Cardiac muscle cell (in vitro differentiated cells and primary cell): ENCODE measurements around the gene CD8B. TPM values are rescaled to one million over a fixed set of nuclear protein-coding genes. Genes with fewer than 3 reads are reported as not detected.

ENCODE experiments used
- DNase-seq, 2 donors: peaks; one replicate each; pipeline versions ENCODE4 v3.0.0 to v3.0.0-alpha.2; 2010 to 2017; ENCODE audit warnings: low read depth in 1 of 2, low spot score in 1 of 2
- H3K27ac ChIP-seq: fragments of 200-600 bp; sonication (generic); 2 replicates; pipeline ENCODE4 v1.5.1; 2016
- H3K27me3 ChIP-seq: fragments of 200-600 bp; sonication (generic); 2 replicates; pipeline ENCODE4 v1.6.0; 2016; ENCODE audit warnings: control low read depth
- H3K36me3 ChIP-seq: fragments of 200-600 bp; sonication (generic); 2 replicates; pipeline ENCODE4 v1.5.1; 2016; ENCODE audit warnings: control low read depth
- H3K4me1 ChIP-seq: fragments of 200-600 bp; sonication (generic); 2 replicates; pipeline ENCODE4 v1.8.1; 2017; ENCODE audit warnings: low read depth, mild to moderate bottlenecking, mixed run types
- H3K4me3 ChIP-seq: fragments of 200-600 bp; sonication (generic); 2 replicates; pipeline ENCODE4 v1.5.1; 2016; ENCODE audit warnings: mild to moderate bottlenecking
- H3K9me3 ChIP-seq: fragments of 200-600 bp; sonication (generic); 2 replicates; pipeline ENCODE4 v1.5.1; 2017; ENCODE audit warnings: low read depth, mild to moderate bottlenecking, control low read depth
- polyA plus RNA-seq: library from polyadenylated mRNA; unstranded; fragments of >200 nt; fragmentation: Nextera tagmentation; extraction: Ambion mirVana; gene quantifications from 2 replicates; pipeline ENCODE4 v1.2.1, GENCODE V29; 2016
- total RNA-seq: library from RNA; depleted of rRNA; stranded (reverse); fragments of >200 nt; gene quantifications from 2 replicates; pipeline ENCODE4 v1.2.3, GENCODE V29; 2016
- TF ChIP-seq, protein P1 (sequence below): IDR thresholded peaks from 2 replicates; pipeline ENCODE4 v1.5.1; 2012; ENCODE audit warnings: low read depth, mild to moderate bottlenecking, low read length

The CD8B gene
- total and polyA plus RNA-seq, 2 experiments from 2014 or later, result not detected

- DNase-seq, result peak in 1 of 2 donors; percentile 28
- Histone ChIP-seq H3K4me3 (no peak overlapping the region), H3K4me1 (peaks cover under 1% of the 10 kb centered on the region), H3K9me3 (no peaks in the 10 kb centered on the region), H3K27ac (no peak overlapping the region), H3K36me3 (no peaks in the 10 kb centered on the region), H3K27me3 (peaks cover 76% of the 10 kb centered on the region)
- TF ChIP-seq, protein P1, sequence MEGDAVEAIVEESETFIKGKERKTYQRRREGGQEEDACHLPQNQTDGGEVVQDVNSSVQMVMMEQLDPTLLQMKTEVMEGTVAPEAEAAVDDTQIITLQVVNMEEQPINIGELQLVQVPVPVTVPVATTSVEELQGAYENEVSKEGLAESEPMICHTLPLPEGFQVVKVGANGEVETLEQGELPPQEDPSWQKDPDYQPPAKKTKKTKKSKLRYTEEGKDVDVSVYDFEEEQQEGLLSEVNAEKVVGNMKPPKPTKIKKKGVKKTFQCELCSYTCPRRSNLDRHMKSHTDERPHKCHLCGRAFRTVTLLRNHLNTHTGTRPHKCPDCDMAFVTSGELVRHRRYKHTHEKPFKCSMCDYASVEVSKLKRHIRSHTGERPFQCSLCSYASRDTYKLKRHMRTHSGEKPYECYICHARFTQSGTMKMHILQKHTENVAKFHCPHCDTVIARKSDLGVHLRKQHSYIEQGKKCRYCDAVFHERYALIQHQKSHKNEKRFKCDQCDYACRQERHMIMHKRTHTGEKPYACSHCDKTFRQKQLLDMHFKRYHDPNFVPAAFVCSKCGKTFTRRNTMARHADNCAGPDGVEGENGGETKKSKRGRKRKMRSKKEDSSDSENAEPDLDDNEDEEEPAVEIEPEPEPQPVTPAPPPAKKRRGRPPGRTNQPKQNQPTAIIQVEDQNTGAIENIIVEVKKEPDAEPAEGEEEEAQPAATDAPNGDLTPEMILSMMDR, result no peak
Measured at GRCh38 chr2:86787736-86788135, 74.0 kb downstream of the CD8B start.

DNA sequence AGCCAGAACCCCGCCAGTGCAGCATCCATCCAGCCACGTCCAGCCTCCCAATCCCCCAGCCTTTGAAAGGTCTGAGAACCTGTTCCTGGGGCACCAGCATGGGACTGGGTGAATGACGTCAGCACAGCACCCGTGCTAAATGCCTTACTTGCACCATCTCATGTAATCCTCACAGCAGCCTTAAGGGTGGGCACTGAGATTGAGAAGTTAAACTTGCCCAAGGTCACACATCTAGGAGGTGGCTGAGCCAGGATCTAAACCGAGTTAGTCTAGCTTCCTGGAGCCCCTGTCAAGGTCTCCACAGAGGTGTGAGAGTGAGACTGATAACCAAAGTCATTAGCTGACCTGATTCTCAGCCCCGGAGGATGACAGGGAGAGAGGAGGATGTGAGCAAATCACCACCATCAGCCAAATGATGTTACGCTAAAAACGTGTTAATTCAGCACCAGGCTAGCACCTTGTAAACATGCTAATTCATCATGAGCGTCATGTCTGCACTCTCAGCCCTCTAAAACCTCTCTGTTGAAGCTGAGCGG lies 75.6 kb downstream of the CD8B start:
- no peaks in the 10 kb centered on the region for H3K36me3 ChIP-seq
- H3K27ac ChIP-seq, result no peak overlapping the region
- no peaks in the 10 kb centered on the region for H3K9me3 ChIP-seq
- H3K4me1 ChIP-seq, result peaks cover 7% of the 10 kb centered on the region
- H3K27me3 ChIP-seq, result peaks cover 59% of the 10 kb centered on the region
- TF ChIP-seq, protein P1, result no peak
- no peak for DNase-seq
- no peak overlapping the region for H3K4me3 ChIP-seq

GRCh38 chr2:86785456-86785855 lies 76.2 kb downstream of the CD8B start:
- Histone ChIP-seq H3K9me3 (no peaks in the 10 kb centered on the region), H3K36me3 (no peaks in the 10 kb centered on the region), H3K27ac (no peak overlapping the region), H3K4me3 (no peak overlapping the region), H3K4me1 (peaks cover 7% of the 10 kb centered on the region), H3K27me3 (peaks cover 53% of the 10 kb centered on the region)
- TF ChIP-seq, protein P1, result no peak
- DNase-seq, result no peak

DNA sequence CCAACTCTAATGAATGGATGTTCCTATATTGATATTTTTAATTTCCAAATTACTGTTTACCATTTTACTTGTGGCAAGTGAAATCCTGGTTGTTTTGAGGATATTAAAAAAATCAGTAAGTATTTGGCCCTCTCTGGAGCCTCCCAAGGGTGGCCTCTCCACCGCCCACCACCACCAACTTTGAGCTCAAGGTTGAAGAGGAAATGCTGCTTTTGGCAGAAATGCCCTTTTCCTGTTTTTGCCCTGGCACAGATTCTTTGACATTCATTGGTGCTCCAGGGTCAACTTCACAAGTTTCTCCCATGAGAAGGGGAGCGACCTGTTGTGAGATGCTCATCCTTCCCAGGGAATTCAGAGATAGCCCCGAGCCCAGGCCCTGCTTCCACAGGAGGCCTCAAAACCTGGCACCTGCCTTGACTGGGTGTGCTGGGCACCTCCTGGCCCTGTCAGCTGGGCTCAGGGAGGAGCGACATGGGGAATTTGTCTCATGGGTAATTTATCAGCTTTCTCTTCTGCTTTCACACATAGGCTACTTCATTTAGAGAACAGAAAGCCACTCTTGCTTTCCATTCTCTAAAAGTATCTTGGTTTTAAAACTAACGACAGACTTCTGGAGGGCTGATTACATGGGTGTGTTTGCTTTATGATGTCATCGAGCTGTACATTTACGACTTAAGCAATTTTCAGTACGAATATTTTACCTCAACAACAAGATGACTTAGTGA lies 77.9 kb downstream of the CD8B start:
- TF ChIP-seq, protein P1, result no peak
- no peaks in the 10 kb centered on the region for H3K36me3 ChIP-seq
- H3K9me3 ChIP-seq, result no peaks in the 10 kb centered on the region
- DNase-seq, result no peak
- no peak overlapping the region for H3K4me3 ChIP-seq
- H3K27me3 ChIP-seq, result peaks cover 36% of the 10 kb centered on the region
- H3K4me1 ChIP-seq, result peaks cover 7% of the 10 kb centered on the region
- H3K27ac ChIP-seq, result no peak overlapping the region

- Histone ChIP-seq H3K36me3 (no peaks in the 10 kb centered on the region), H3K4me3 (no peak overlapping the region), H3K4me1 (peaks cover 7% of the 10 kb centered on the region), H3K27me3 (peaks cover 26% of the 10 kb centered on the region), H3K9me3 (no peaks in the 10 kb centered on the region), H3K27ac (no peak overlapping the region)
- DNase-seq, result peak in 1 of 2 donors; percentile 64
- TF ChIP-seq, protein P1, result no peak
Measured at GRCh38 chr2:86782748-86783147, 78.9 kb downstream of the CD8B start.
